ENCODE measurements around the gene S100A13. TPM values are rescaled to one million over a fixed set of nuclear protein-coding genes. Genes with fewer than 3 reads are reported as not detected.
A peak's percentile ranks its signal among the peaks of the same experiment; 100 is the strongest.

Gene S100A13
- total RNA-seq, 6 experiments from 2014 or later, result 10.4 to 24.5 (median 21.9) TPM

GRCh38 chr1:153619171-153619570 lies 8.1 kb downstream of the S100A13 start:
- peak in 1 of 3 donors; percentile 27 for DNase-seq
- H3K4me1 ChIP-seq, result peaks cover 0 to 20% (median 5%) of the 10 kb centered on the region in 4 donors

GRCh38 chr1:153617663-153618062 lies 9.6 kb downstream of the S100A13 start:
- intact Hi-C loops (cut with DNase I), result no loop called here
- Histone ChIP-seq H3K27me3 (no peaks in the 10 kb centered on the region), H3K36me3 (no peaks in the 10 kb centered on the region), H3K4me3 (no peak overlapping the region), H3K27ac (no peak overlapping the region), H3K4me1 (peaks cover 0 to 27% (median 10%) of the 10 kb centered on the region in 4 donors), H3K9me3 (no peaks in the 10 kb centered on the region)
- DNase-seq, result peak; percentile 85 to 87 (median 86)
- TF ChIP-seq POLR2A (IDR thresholded peaks at IDR 0.05) (no peak), CTCF (IDR thresholded peaks at IDR 0.05) (peak in 3 of 4 donors; percentile 59 to 89 (median 66))
- ATAC-seq, result peak in 3 of 4 donors; percentile 63 to 69 (median 68)
- 0% methylated on average over 3 of the region's 6 CpGs for WGBS (ENCODE audit: insufficient coverage, low coverage, low lambda C conversion rate, missing lambda C conversion rate)

More at GRCh38 chr1:153619171-153619570, 8.1 kb downstream of the S100A13 start:
- TF ChIP-seq CTCF (IDR thresholded peaks at IDR 0.05), result no peak
- no peak for TF ChIP-seq POLR2A (IDR thresholded peaks at IDR 0.05)
- WGBS (ENCODE audit: insufficient coverage, low coverage, low lambda C conversion rate, missing lambda C conversion rate), result 85% methylated on average over 3 of the region's 6 CpGs
- Histone ChIP-seq H3K27me3 (no peaks in the 10 kb centered on the region), H3K36me3 (no peaks in the 10 kb centered on the region), H3K9me3 (no peaks in the 10 kb centered on the region), H3K27ac (no peak overlapping the region), H3K4me3 (no peak overlapping the region)
- no peak for ATAC-seq
- intact Hi-C loops (cut with DNase I), result no loop called here

- Histone ChIP-seq H3K27me3 (no peaks in the 10 kb centered on the region), H3K9me3 (no peaks in the 10 kb centered on the region), H3K36me3 (no peaks in the 10 kb centered on the region), H3K27ac (peak overlapping the region; percentile 22 to 60 (median 58)), H3K4me1 (peaks cover 0 to 27% (median 10%) of the 10 kb centered on the region in 4 donors), H3K4me3 (no peak overlapping the region)
- WGBS (ENCODE audit: insufficient coverage, low coverage, low lambda C conversion rate, missing lambda C conversion rate), result 41% methylated on average over 3 of the region's 5 CpGs
- intact Hi-C loops (cut with DNase I), result no loop called here
- no peak for ATAC-seq
- TF ChIP-seq POLR2A (IDR thresholded peaks at IDR 0.05) (no peak), CTCF (IDR thresholded peaks at IDR 0.05) (no peak)
- DNase-seq, result peak in 1 of 3 donors; percentile 40
Observed at GRCh38 chr1:153616917-153617311, 10.4 kb downstream of the S100A13 start.

GRCh38 chr1:153616144-153616916 lies 11.0 kb downstream of the S100A13 start, which contains the start of gene S100A14:
TSS of gene S100A14 (minus strand) at chr1:153616325. CDS start at chr1:153615858, 467 bp downstream.
- intact Hi-C loops (cut with DNase I), result no loop called here
- ATAC-seq (peak; percentile 77 to 81 (median 79)), DNase-seq (peak; percentile 88 to 91 (median 90))
- 8% methylated on average over 2 of the region's 10 CpGs for WGBS (ENCODE audit: insufficient coverage, low coverage, low lambda C conversion rate, missing lambda C conversion rate)
- TF ChIP-seq CTCF (IDR thresholded peaks at IDR 0.05) (no peak), POLR2A (IDR thresholded peaks at IDR 0.05) (no peak)
- Histone ChIP-seq H3K27ac (peak within 1 kb of the TSS; percentile 22 to 60 (median 58)), H3K9me3 (no peaks in the 10 kb centered on the region), H3K4me1 (peaks cover 0 to 27% (median 10%) of the 10 kb centered on the region in 4 donors), H3K4me3 (no peak within 1 kb of the TSS), H3K27me3 (no peaks in the 10 kb centered on the region), H3K36me3 (no peaks in the 10 kb centered on the region)

Data from right lobe of liver (tissue), 6 donors.